SK-N-SH (cell line): Measurements from ENCODE around the gene IL17REL. TPM values are rescaled to one million over a fixed set of nuclear protein-coding genes. Genes with fewer than 3 reads are reported as not detected.

ENCODE experiments used
- CTCF ChIA-PET: fragments of 300-600, 350-600 bp; formaldehyde crosslinking; extraction: SDS; loops from one replicate; lab custom pipeline; 2021; lab: Yijun Ruan, JAX
- POLR2A ChIA-PET: fragments of 350-600 bp; sonication (Branson Sonifier 250); formaldehyde crosslinking; extraction: SDS; loops from one replicate; lab custom pipeline; 2020; ENCODE audit warnings: antibody characterized with exemption, inconsistent platforms; lab: Yijun Ruan, JAX
- DNase-seq: peaks from one replicate; pipeline ENCODE4 v3.0.0; 2012
- H2AFZ ChIP-seq: fragments of 200-600 bp; sonication (generic); 2 replicates; pipeline ENCODE4 v1.8.1; 2016; ENCODE audit warnings: antibody characterized with exemption, mild to moderate bottlenecking, low read depth
- H3F3A ChIP-seq: fragments of 200-600 bp; sonication (generic); replicated peaks from 2 replicates; pipeline ENCODE3; 2016; ENCODE audit warnings: antibody characterized with exemption, mild to moderate bottlenecking; ENCODE audit not compliant: insufficient read depth
- H3K27ac ChIP-seq, 2 experiments: fragments of 200-500 bp in 1 of 2; fragments of 200-600 bp in 1 of 2; sonication (Bioruptor generic) in 1 of 2; sonication (generic), shearing (Covaris generic) in 1 of 2; 2 replicates each; pipeline versions ENCODE4 v1.5.1 to v1.6.1; 2014 to 2016; ENCODE audit warnings: low read depth in 2 of 2, inconsistent platforms in 1 of 2, low read length in 1 of 2, mild to moderate bottlenecking in 1 of 2, mixed read lengths in 1 of 2
- H3K27me3 ChIP-seq: fragments of 200-600 bp; sonication (generic), shearing (Covaris generic); 2 replicates; pipeline ENCODE4 v1.6.1; 2016; ENCODE audit warnings: mixed run types; ENCODE audit not compliant: insufficient read depth
- H3K36me3 ChIP-seq, 2 experiments: fragments of 200-500 bp in 1 of 2; fragments of 200-600 bp in 1 of 2; sonication (Bioruptor generic) in 1 of 2; sonication (generic) in 1 of 2; replicated peaks in 1 of 2; 2 replicates each; pipeline versions ENCODE3 to v1.5.1; 2014 to 2016; ENCODE audit warnings: low read length in 1 of 2, mild to moderate bottlenecking in 1 of 2; ENCODE audit not compliant: insufficient read depth in 2 of 2, control insufficient read depth in 1 of 2
- H3K4me1 ChIP-seq, 2 experiments: fragments of 200-500 bp in 1 of 2; fragments of 200-600 bp in 1 of 2; sonication (Bioruptor generic) in 1 of 2; sonication (generic), shearing (Covaris generic) in 1 of 2; 2 replicates each; pipeline versions ENCODE4 v1.5.1 to v1.6.1; 2014 to 2016; ENCODE audit warnings: low read depth in 1 of 2, low read length in 1 of 2, mixed run types in 1 of 2; ENCODE audit not compliant: insufficient read depth in 2 of 2, control insufficient read depth in 1 of 2
- H3K4me2 ChIP-seq: fragments of 200-600 bp; sonication (generic), shearing (Covaris generic); 2 replicates; pipeline ENCODE4 v1.6.1; 2017; ENCODE audit warnings: mixed run types
- H3K4me3 ChIP-seq, 2 experiments: fragments of 200-500 bp in 1 of 2; fragments of 200-600 bp in 1 of 2; sonication (Bioruptor generic) in 1 of 2; sonication (generic), shearing (Covaris generic) in 1 of 2; 2 replicates each; pipeline versions ENCODE4 v1.5.1 to v1.8.1; 2014 to 2016; ENCODE audit warnings: low read depth in 2 of 2, inconsistent platforms in 1 of 2, low read length in 1 of 2, mild to moderate bottlenecking in 1 of 2, mixed read lengths in 1 of 2, moderate library complexity in 1 of 2
- H3K79me2 ChIP-seq: fragments of 200-600 bp; sonication (generic); 2 replicates; pipeline ENCODE4 v1.8.1; 2017; ENCODE audit warnings: mild to moderate bottlenecking; ENCODE audit not compliant: insufficient read depth
- H3K9ac ChIP-seq: fragments of 200-600 bp; sonication (generic); 2 replicates; pipeline ENCODE4 v1.6.1; 2017; ENCODE audit warnings: mixed run types
- H3K9me2 ChIP-seq: fragments of 200-600 bp; sonication (generic); 2 replicates; pipeline ENCODE4 v1.6.1; 2017; ENCODE audit warnings: mixed run types
- H3K9me3 ChIP-seq: fragments of 200-600 bp; sonication (generic); 2 replicates; pipeline ENCODE4 v1.6.1; 2017; ENCODE audit warnings: mixed run types, mild to moderate bottlenecking, moderate library complexity
- H4K20me1 ChIP-seq: fragments of 200-600 bp; sonication (generic); 2 replicates; pipeline ENCODE4 v1.6.1; 2017; ENCODE audit warnings: mild to moderate bottlenecking, mixed run types; ENCODE audit not compliant: insufficient read depth
- ELF1 ChIP-seq: IDR thresholded peaks from 2 replicates; pipeline ENCODE4 v1.4.0; 2012
- EP300 ChIP-seq, 2 experiments: IDR thresholded peaks; 2 replicates each; pipeline versions ENCODE4 v1.4.0 to v1.6.1; 2012; ENCODE audit warnings: borderline replicate concordance in 1 of 2, low read depth in 1 of 2, low read length in 1 of 2
- FOXJ3 ChIP-seq: sonication (generic); formaldehyde crosslinking; IDR thresholded peaks from 2 replicates; pipeline ENCODE4 v1.5.1; 2020; ENCODE audit warnings: mild to moderate bottlenecking, missing genetic modification reagents
- FOXM1 ChIP-seq: IDR thresholded peaks from 2 replicates; pipeline ENCODE4 v1.4.0; 2012; ENCODE audit warnings: low read depth, mild to moderate bottlenecking
- GATA2 ChIP-seq: sonication (generic); formaldehyde crosslinking; IDR thresholded peaks from 2 replicates; pipeline ENCODE4 v1.5.0; 2020; ENCODE audit warnings: mild to moderate bottlenecking, missing genetic modification reagents
- JUND ChIP-seq: IDR thresholded peaks from 2 replicates; pipeline ENCODE4 v1.4.0; 2012
- MXI1 ChIP-seq: IDR thresholded peaks from 2 replicates; pipeline ENCODE4 v1.6.1; 2012; ENCODE audit warnings: mild to moderate bottlenecking, low read depth, low read length, improper control_type of control experiment
- NFIC ChIP-seq: IDR thresholded peaks from 2 replicates; pipeline ENCODE4 v1.4.0; 2012; ENCODE audit warnings: borderline replicate concordance
- NRF1 ChIP-seq: IDR thresholded peaks from 2 replicates; pipeline ENCODE4 v1.6.1; 2012; ENCODE audit warnings: low read depth, mild to moderate bottlenecking, low read length
- POLR2AphosphoS5 ChIP-seq: IDR thresholded peaks from 2 replicates; pipeline ENCODE4 v1.6.1; 2012; ENCODE audit warnings: low read depth, low read length
- RAD21 ChIP-seq: IDR thresholded peaks from 2 replicates; pipeline ENCODE4 v1.6.1; 2012; ENCODE audit warnings: mild to moderate bottlenecking, low read length
- RFX5 ChIP-seq: IDR thresholded peaks from 2 replicates; pipeline ENCODE4 v1.6.1; 2012; ENCODE audit warnings: mild to moderate bottlenecking, improper control_type of control experiment, low read length
- SIN3A ChIP-seq: IDR thresholded peaks from 2 replicates; pipeline ENCODE4 v1.6.1; 2012; ENCODE audit warnings: low read depth, mild to moderate bottlenecking, low read length, moderate library complexity, borderline replicate concordance
- SMC3 ChIP-seq: IDR thresholded peaks from 2 replicates; pipeline ENCODE4 v1.6.1; 2012; ENCODE audit warnings: low read depth, low read length, improper control_type of control experiment
- YY1 ChIP-seq: IDR thresholded peaks from 2 replicates; pipeline ENCODE4 v1.4.0; 2012; ENCODE audit warnings: low read depth, mild to moderate bottlenecking
- WGBS: methylation state at CpG from one replicate; pipeline ENCODE4 v1.1.6; 2017; ENCODE audit warnings: low lambda C conversion rate; 5-methylcytosine and 5-hydroxymethylcytosine counted together
- polyA plus RNA-seq, 3 experiments: library from polyadenylated mRNA; depleted of rRNA; stranded (reverse); fragments of >200 nt; gene quantifications; 2 replicates each; pipeline ENCODE4 v1.2.3, GENCODE V29; 2012
- TF ChIP-seq, protein P1 (sequence below): fragments of 200-600 bp; sonication (generic); IDR thresholded peaks from 2 replicates; pipeline ENCODE4 v1.6.1; 2017; ENCODE audit warnings: antibody characterized with exemption, mild to moderate bottlenecking, moderate library complexity
- TF ChIP-seq, protein P2 (sequence below): fragments of 150-350 bp; IDR thresholded peaks from 2 replicates; pipeline ENCODE4 v1.6.1; 2016; ENCODE audit warnings: mild to moderate bottlenecking, low read depth, low read length
- TF ChIP-seq, protein P3 (sequence below): IDR thresholded peaks from 2 replicates; pipeline ENCODE4 v1.4.0; 2012; ENCODE audit warnings: low read depth, borderline replicate concordance

The IL17REL gene
- polyA plus RNA-seq, 1 of the 3 experiments (the other 2 are of a cell fraction) = not detected

DNA sequence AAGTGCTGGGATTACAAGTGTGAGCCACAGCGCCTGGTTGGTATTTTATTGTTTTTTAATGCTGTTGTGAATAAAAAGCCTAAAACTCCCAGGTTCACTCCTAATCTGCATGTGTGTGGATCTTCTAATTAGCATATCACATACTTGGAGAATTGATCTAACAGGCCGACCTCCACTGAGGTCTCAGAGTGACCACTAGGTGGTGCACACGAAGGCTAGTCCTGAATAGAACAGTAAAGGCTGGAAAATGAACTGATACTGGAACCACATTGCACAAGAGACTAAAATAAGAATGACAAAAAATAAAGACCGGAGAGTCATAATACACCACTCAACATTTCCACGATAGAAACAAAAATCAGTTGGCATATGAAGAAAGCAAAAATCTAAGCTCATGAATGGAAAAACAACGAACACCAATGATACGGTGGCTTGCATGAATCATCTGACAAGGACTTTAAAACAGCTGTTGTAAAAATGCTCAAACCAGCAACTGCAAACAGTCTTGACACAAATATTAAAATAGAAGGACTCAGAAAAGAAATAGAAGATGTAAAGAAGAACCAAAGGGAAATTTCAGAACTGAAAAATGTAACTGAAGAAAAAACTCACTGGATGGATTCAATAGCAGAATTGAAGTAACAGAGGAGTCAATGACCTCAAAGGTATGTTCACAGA, 32.8 kb downstream of the IL17REL start:
- Histone ChIP-seq H3K4me3 (peak overlapping the region in 1 of 2 experiments; percentile 11; a peak in 1 of 4 replicates), H3K4me2 (no peak overlapping the region), H3K27ac (no peak overlapping the region), H4K20me1 (no peaks in the 10 kb centered on the region), H2AFZ (no peak overlapping the region), H3K4me1 (no peaks in the 10 kb centered on the region; a peak in 1 of 4 replicates), H3K27me3 (peaks cover 21% of the 10 kb centered on the region), H3K9me2 (no peaks in the 10 kb centered on the region), H3K79me2 (no peaks in the 10 kb centered on the region), H3K9ac (no peak overlapping the region), H3F3A (peaks cover 13% of the 10 kb centered on the region), H3K36me3 (no peaks in the 10 kb centered on the region), H3K9me3 (no peaks in the 10 kb centered on the region)
- CTCF ChIA-PET = interaction anchor here (1.0 to 8.5 kb wide), 4 partner anchors 12 to 48 kb away, joined by 3 to 45 read pairs (median 6); no protein-coding TSS in a partner anchor
- no peak for TF ChIP-seq SIN3A
- TF ChIP-seq MXI1 = no peak
- TF ChIP-seq, protein P1, sequence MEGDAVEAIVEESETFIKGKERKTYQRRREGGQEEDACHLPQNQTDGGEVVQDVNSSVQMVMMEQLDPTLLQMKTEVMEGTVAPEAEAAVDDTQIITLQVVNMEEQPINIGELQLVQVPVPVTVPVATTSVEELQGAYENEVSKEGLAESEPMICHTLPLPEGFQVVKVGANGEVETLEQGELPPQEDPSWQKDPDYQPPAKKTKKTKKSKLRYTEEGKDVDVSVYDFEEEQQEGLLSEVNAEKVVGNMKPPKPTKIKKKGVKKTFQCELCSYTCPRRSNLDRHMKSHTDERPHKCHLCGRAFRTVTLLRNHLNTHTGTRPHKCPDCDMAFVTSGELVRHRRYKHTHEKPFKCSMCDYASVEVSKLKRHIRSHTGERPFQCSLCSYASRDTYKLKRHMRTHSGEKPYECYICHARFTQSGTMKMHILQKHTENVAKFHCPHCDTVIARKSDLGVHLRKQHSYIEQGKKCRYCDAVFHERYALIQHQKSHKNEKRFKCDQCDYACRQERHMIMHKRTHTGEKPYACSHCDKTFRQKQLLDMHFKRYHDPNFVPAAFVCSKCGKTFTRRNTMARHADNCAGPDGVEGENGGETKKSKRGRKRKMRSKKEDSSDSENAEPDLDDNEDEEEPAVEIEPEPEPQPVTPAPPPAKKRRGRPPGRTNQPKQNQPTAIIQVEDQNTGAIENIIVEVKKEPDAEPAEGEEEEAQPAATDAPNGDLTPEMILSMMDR = peak; percentile 65
- POLR2A ChIA-PET = no interaction called here
- 49% methylated on average over 7 of the region's 7 CpGs for WGBS
- peak; percentile 64 for DNase-seq

DNA sequence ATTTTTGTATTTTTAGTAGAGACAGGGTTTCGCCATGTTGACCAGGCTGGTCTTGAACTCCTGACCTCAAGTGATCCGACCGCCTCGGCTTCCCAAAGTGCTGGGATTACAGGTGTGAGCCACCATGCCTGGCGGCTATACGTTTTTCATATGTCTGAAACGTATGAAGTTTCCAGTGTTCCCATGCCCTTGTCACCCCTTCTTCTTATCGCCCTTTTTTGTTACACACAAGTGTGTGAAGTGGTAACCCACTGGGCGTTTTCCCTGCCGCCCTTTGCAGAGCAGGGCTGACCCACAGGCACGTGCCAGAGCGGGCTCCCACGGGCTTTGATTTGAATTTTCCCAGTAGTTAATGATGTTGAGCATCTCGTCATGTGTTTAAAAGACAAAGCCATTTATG, 35.0 kb downstream of the IL17REL start:
- no peaks in the 10 kb centered on the region for H3K4me1 ChIP-seq
- peak; percentile 7 for DNase-seq
- ChIA-PET CTCF (interaction anchor here (1.4 to 8.5 kb wide), 2 partner anchors 17 to 47 kb away, joined by 4 to 45 read pairs; no protein-coding TSS in a partner anchor), POLR2A (no interaction called here)
- H3K4me2 ChIP-seq = no peak overlapping the region
- TF ChIP-seq FOXJ3 (CRISPR knock-in tag) (no peak), GATA2 (CRISPR knock-in tag) (no peak), EP300 (IDR thresholded peaks at IDR 0.05; ENCODE audit: borderline replicate concordance in 1 of 2, low read depth in 1 of 2, low read length in 1 of 2) (no peak), NFIC (no peak), FOXM1 (no peak), JUND (no peak), ELF1 (no peak), POLR2AphosphoS5 (no peak), SMC3 (no peak), YY1 (no peak), NRF1 (no peak), RFX5 (no peak), MXI1 (no peak), RAD21 (no peak)
- TF ChIP-seq, protein P2, sequence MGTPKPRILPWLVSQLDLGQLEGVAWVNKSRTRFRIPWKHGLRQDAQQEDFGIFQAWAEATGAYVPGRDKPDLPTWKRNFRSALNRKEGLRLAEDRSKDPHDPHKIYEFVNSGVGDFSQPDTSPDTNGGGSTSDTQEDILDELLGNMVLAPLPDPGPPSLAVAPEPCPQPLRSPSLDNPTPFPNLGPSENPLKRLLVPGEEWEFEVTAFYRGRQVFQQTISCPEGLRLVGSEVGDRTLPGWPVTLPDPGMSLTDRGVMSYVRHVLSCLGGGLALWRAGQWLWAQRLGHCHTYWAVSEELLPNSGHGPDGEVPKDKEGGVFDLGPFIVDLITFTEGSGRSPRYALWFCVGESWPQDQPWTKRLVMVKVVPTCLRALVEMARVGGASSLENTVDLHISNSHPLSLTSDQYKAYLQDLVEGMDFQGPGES = no peak
- TF ChIP-seq, protein P3, sequence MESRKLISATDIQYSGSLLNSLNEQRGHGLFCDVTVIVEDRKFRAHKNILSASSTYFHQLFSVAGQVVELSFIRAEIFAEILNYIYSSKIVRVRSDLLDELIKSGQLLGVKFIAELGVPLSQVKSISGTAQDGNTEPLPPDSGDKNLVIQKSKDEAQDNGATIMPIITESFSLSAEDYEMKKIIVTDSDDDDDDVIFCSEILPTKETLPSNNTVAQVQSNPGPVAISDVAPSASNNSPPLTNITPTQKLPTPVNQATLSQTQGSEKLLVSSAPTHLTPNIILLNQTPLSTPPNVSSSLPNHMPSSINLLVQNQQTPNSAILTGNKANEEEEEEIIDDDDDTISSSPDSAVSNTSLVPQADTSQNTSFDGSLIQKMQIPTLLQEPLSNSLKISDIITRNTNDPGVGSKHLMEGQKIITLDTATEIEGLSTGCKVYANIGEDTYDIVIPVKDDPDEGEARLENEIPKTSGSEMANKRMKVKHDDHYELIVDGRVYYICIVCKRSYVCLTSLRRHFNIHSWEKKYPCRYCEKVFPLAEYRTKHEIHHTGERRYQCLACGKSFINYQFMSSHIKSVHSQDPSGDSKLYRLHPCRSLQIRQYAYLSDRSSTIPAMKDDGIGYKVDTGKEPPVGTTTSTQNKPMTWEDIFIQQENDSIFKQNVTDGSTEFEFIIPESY = no peak
- H3K9me2 ChIP-seq = no peaks in the 10 kb centered on the region
- no peak overlapping the region for H3K9ac ChIP-seq
- WGBS = 67% methylated on average over 14 of the region's 14 CpGs
- no peak overlapping the region for H3K27ac ChIP-seq
- H3K4me3 ChIP-seq = no peak overlapping the region
- H2AFZ ChIP-seq = no peak overlapping the region
- H3K9me3 ChIP-seq = no peaks in the 10 kb centered on the region
- H4K20me1 ChIP-seq = no peaks in the 10 kb centered on the region
- H3K36me3 ChIP-seq = no peaks in the 10 kb centered on the region
- peaks cover 13% of the 10 kb centered on the region for H3F3A ChIP-seq
- H3K79me2 ChIP-seq = no peaks in the 10 kb centered on the region
- H3K27me3 ChIP-seq = peaks cover 4% of the 10 kb centered on the region; the same call in 1 of the 2 replicates
